Endothelial cell (in vitro differentiated cells): ENCODE data around the gene GET4. TPM values are rescaled to one million over a fixed set of nuclear protein-coding genes. Genes with fewer than 3 reads are reported as not detected.
"Not testable (repeated sequence)": the region's sequence is repeated elsewhere in the genome, so short reads cannot be mapped to it uniquely, and the experiment has no call there.

Experiments
- DNase-seq: peaks from one replicate; pipeline ENCODE4 v3.0.0; 2021; ENCODE audit warnings: low spot score
- H3K27ac Mint-ChIP-seq: one replicate; pipeline ENCODE4 v1.8.0; 2021; ENCODE audit warnings: mixed read lengths, inconsistent platforms; ENCODE audit not compliant: unreplicated experiment
- H3K27me3 Mint-ChIP-seq: one replicate; pipeline ENCODE4 v1.8.0; 2021; ENCODE audit warnings: mild to moderate bottlenecking, moderate library complexity, mixed read lengths, inconsistent platforms; ENCODE audit not compliant: unreplicated experiment
- H3K36me3 Mint-ChIP-seq: one replicate; pipeline ENCODE4 v1.8.0; 2021; ENCODE audit warnings: mild to moderate bottlenecking, low read depth, mixed read lengths, inconsistent platforms; ENCODE audit not compliant: unreplicated experiment
- H3K4me1 Mint-ChIP-seq: one replicate; pipeline ENCODE4 v1.8.0; 2021; ENCODE audit warnings: mild to moderate bottlenecking, mixed read lengths, inconsistent platforms; ENCODE audit not compliant: unreplicated experiment
- H3K4me3 Mint-ChIP-seq: one replicate; pipeline ENCODE4 v1.8.0; 2021; ENCODE audit warnings: mild to moderate bottlenecking, mixed read lengths, inconsistent platforms; ENCODE audit not compliant: unreplicated experiment
- H3K9me3 Mint-ChIP-seq: one replicate; pipeline ENCODE4 v1.8.0; 2021; ENCODE audit warnings: mixed read lengths, inconsistent platforms; ENCODE audit not compliant: unreplicated experiment
- total RNA-seq: library from RNA; stranded (reverse); fragmentation: NEBNext Ultra II Directional; extraction: Animal tissue kit (Norgen Biotek cat#: 25700); gene quantifications from one replicate; pipeline ENCODE4 v1.2.1, GENCODE V29; 2021; ENCODE audit not compliant: unreplicated experiment
- TF ChIP-seq, protein P1 (sequence below): fragments of 200-600 bp; sonication (generic); IDR thresholded peaks from one replicate; pipeline ENCODE4 v1.5.0; 2021; ENCODE audit warnings: antibody characterized with exemption; ENCODE audit not compliant: unreplicated experiment

GET4 gene
- total RNA-seq, 1 donor from 2014 or later = 61.3 TPM

DNA sequence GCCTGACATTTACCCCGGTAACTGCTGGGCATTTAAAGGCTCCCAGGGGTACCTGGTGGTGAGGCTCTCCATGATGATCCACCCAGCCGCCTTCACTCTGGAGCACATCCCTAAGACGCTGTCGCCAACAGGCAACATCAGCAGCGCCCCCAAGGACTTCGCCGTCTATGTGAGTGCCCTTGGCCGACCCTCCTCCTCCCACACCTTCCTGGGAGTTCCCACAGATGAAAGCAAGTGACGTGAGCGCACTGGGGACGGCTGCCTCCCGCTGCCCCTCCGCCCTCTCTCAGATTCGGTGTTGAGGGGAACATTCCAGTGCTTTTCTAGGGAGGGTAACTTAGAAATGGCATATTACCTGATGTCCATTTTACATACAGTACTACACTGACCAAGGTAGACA, 7.0 kb upstream of the GET4 start:
- H3K27me3 Mint-ChIP-seq = no peaks in the 10 kb centered on the region

DNA sequence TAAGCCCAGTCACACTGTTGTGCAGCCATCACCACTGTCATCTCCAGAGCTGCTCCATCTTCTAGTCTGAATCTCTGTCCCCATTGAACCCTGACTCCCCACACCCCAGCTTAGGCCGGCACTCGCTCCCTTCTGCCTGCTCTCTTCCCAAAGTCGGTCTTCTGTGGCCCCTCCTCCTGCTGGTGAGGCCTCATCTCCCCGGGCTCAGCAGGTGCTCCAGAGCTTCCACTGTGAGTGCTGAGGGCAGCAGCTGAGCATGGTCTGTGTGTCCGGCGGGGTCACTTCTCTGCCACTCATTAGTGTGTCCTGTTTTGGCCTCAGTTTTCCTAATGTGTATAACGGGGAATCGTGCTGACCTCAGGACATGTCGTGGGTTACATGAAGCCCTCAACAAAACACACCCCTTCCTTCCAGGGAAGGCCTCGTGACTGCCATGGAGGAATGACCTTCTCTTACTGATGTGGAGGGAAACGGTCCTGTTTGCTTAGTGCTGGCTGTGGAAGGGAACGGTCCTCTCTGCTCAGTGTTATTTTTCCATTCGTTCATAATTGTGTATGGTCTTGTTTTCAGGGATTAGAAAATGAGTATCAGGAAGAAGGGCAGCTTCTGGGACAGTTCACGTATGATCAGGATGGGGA, 4.3 kb upstream of the GET4 start:
- Mint-ChIP-seq H3K9me3 (no peaks in the 10 kb centered on the region), H3K27me3 (no peaks in the 10 kb centered on the region), H3K4me1 (peaks cover 12% of the 10 kb centered on the region), H3K27ac (no peak overlapping the region), H3K4me3 (peak overlapping the region; percentile 72), H3K36me3 (peaks cover 28% of the 10 kb centered on the region)
- no peak for DNase-seq
- TF ChIP-seq, protein P1, sequence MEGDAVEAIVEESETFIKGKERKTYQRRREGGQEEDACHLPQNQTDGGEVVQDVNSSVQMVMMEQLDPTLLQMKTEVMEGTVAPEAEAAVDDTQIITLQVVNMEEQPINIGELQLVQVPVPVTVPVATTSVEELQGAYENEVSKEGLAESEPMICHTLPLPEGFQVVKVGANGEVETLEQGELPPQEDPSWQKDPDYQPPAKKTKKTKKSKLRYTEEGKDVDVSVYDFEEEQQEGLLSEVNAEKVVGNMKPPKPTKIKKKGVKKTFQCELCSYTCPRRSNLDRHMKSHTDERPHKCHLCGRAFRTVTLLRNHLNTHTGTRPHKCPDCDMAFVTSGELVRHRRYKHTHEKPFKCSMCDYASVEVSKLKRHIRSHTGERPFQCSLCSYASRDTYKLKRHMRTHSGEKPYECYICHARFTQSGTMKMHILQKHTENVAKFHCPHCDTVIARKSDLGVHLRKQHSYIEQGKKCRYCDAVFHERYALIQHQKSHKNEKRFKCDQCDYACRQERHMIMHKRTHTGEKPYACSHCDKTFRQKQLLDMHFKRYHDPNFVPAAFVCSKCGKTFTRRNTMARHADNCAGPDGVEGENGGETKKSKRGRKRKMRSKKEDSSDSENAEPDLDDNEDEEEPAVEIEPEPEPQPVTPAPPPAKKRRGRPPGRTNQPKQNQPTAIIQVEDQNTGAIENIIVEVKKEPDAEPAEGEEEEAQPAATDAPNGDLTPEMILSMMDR = no peak

More for the DNA sequence above, 7.0 kb upstream of the GET4 start:
- Mint-ChIP-seq H3K9me3 (no peaks in the 10 kb centered on the region), H3K4me3 (no peak overlapping the region), H3K4me1 (peaks cover 9% of the 10 kb centered on the region), H3K36me3 (peaks cover 41% of the 10 kb centered on the region), H3K27ac (no peak overlapping the region)
- DNase-seq = no peak
- TF ChIP-seq, protein P1 = no peak

DNA sequence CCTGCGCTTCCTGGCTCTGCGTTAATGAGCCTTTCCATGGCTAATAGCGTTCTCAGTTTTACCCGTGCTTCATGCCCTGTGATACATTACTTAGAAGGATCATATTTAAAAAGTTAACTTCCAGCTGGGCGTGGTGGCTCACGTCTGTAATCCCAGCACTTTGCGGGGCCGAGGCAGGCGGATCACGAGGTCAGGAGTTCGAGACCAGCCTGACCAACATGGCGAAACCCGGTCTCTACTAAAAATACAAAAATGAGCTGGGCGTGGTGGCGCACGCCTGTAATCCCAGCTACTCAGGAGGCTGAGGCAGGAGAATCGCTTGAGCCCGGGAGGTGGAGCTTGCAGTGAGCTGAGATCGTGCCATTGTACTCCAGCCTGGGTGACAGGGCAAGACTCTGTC, 3.7 kb upstream of the GET4 start:
- Mint-ChIP-seq H3K4me3 (peak overlapping the region; percentile 25), H3K27ac (peak overlapping the region; percentile 62), H3K4me1 (peaks cover 12% of the 10 kb centered on the region), H3K36me3 (peaks cover 23% of the 10 kb centered on the region)
- not testable (repeated sequence) for H3K27me3 Mint-ChIP-seq, H3K9me3 Mint-ChIP-seq, DNase-seq

DNA sequence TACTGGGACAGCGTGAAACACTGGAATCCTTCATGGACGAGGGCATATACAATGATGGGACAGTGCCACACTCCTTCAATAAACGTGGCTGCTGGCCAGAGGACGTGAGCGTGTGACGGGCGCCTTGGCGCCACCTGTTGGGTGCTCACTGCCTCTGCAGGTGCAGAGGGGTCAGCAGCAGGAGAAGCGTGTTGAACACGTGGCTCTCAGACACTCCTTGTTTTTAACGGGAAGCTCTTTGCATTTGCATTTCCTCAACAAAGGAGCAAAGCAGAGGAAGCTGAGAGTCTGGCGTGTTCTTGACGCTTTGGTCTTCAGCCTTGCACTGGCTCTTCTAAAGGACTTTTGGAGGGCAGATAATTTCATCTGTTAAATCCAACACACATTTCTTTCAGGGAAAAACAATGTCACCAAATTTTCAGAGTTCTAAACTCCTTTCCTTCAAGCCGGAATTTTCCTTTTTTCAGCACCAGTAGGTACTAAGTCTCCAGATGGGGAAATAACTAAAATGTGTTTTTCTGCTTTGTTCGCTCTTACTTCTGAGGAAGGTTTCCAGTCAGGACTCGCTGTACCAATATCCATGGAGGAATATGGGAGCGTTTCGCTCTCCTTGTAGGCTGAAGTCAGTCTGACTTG, 2.9 kb upstream of the GET4 start:
- DNase-seq = peak; percentile 78
- peaks cover 16% of the 10 kb centered on the region for H3K4me1 Mint-ChIP-seq
- peaks cover 26% of the 10 kb centered on the region for H3K36me3 Mint-ChIP-seq
- peak overlapping the region; percentile 38 for H3K4me3 Mint-ChIP-seq
- no peaks in the 10 kb centered on the region for H3K9me3 Mint-ChIP-seq
- TF ChIP-seq, protein P1 = peak; percentile 85
- no peaks in the 10 kb centered on the region for H3K27me3 Mint-ChIP-seq
- H3K27ac Mint-ChIP-seq = peak overlapping the region; percentile 96

DNA sequence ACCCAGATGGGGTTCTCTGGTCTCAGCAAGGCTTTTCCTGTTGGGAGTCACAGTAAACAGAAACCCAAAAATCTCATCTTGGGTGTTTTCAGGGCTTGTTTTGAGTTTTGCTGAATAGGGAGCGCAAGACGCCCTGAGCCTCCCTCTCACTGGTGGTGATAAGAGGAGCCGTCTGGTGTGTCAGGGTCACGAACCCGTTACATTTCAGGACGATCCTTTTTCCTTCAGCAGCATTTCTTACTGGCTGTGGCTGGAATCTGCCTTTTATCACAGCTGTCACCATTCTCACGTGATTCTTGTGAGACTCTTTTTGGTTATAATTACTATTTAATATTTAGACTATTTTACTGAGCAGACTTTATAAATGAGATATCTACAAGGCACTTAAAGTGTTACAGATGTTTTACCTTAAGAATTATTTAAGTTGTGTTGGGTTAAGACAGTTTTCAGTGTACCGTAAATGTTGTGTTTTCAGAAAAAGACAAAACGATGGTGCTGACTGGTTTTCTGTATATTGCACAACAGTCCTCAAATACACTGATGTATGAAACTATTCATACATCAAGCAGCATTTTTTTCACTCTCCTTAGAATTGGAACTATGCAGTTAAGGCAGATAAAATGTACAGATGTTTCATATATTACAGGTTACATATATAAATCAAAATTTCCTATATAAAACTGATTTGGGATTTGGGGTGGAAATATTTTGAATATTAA, 2.2 kb upstream of the GET4 start:
- H3K9me3 Mint-ChIP-seq = no peaks in the 10 kb centered on the region
- TF ChIP-seq, protein P1 = no peak
- H3K4me3 Mint-ChIP-seq = peak overlapping the region; percentile 38
- no peak for DNase-seq
- peaks cover 1% of the 10 kb centered on the region for H3K27me3 Mint-ChIP-seq
- H3K27ac Mint-ChIP-seq = peak overlapping the region; percentile 96
- peaks cover 20% of the 10 kb centered on the region for H3K4me1 Mint-ChIP-seq
- H3K36me3 Mint-ChIP-seq = peaks cover 28% of the 10 kb centered on the region
